Ishikawa (cell line): ENCODE measurements around the gene PANX1.

Experiments
- CEBPB ChIP-seq: IDR thresholded peaks from 2 replicates; pipeline ENCODE4 v1.6.1; 2012
- CREB1 ChIP-seq: IDR thresholded peaks from 2 replicates; pipeline ENCODE4 v1.6.1; 2012; ENCODE audit warnings: low read depth
- EGR1 ChIP-seq: IDR thresholded peaks from 2 replicates; pipeline ENCODE4 v1.6.1; 2012
- EP300 ChIP-seq: IDR thresholded peaks from 2 replicates; pipeline ENCODE4 v1.6.1; 2012; ENCODE audit warnings: borderline replicate concordance
- FOXM1 ChIP-seq: IDR thresholded peaks from 2 replicates; pipeline ENCODE4 v1.6.1; 2012; ENCODE audit warnings: low read depth, borderline replicate concordance
- NFIC ChIP-seq: IDR thresholded peaks from 2 replicates; pipeline ENCODE4 v1.6.1; 2012
- RAD21 ChIP-seq: IDR thresholded peaks from 2 replicates; pipeline ENCODE4 v1.6.1; 2012; ENCODE audit warnings: low read depth
- TAF1 ChIP-seq: IDR thresholded peaks from 2 replicates; pipeline ENCODE4 v1.6.1; 2012; ENCODE audit warnings: low read depth, mild to moderate bottlenecking
- TCF12 ChIP-seq: IDR thresholded peaks from 2 replicates; pipeline ENCODE4 v1.6.1; 2012; ENCODE audit warnings: low read depth
- TEAD4 ChIP-seq: IDR thresholded peaks from 2 replicates; pipeline ENCODE4 v1.6.1; 2012
- YY1 ChIP-seq: IDR thresholded peaks from 2 replicates; pipeline ENCODE4 v1.6.1; 2012; ENCODE audit warnings: low read depth
- ZBTB7A ChIP-seq: IDR thresholded peaks from 2 replicates; pipeline ENCODE4 v1.6.1; 2012; ENCODE audit warnings: low read depth
- TF ChIP-seq, protein P1 (sequence below): IDR thresholded peaks from 2 replicates; pipeline ENCODE4 v1.6.1; 2012
- TF ChIP-seq, protein P2 (sequence below): IDR thresholded peaks from 2 replicates; pipeline ENCODE4 v1.6.1; 2012; ENCODE audit warnings: low read depth, mild to moderate bottlenecking
- TF ChIP-seq, protein P3 (sequence below): IDR thresholded peaks from 2 replicates; pipeline ENCODE4 v1.6.1; 2012

PANX1 gene

DNA sequence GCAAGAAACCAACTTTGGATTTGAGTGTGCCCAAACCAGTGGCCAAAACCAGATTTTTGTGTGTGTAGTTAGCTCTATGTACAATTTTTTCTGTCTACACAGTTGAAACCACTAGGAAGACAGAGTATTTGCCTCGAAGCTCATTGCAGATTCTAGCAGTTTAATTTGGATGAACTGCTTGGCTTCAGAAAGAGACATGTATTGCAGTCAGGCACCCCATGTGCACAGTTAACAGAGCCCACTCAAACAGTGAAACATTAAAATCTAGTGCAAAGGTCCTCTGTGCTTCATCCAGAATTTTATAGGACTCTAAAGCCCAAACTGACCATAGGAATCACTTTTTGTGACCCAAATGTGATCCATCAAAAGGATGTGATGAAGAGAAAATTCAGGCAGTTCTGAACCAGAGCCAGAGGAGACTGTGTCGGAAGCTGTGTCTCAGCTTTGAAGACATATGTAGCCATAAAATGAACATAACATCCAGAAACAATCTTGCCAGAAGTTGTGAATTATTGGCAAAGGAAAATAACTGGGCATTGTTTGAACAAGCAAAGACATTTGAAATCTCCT lies 82.7 kb downstream of the PANX1 start:
- TF ChIP-seq, protein P1, sequence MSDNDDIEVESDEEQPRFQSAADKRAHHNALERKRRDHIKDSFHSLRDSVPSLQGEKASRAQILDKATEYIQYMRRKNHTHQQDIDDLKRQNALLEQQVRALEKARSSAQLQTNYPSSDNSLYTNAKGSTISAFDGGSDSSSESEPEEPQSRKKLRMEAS, result no peak
- TF ChIP-seq TAF1 (no peak), ZBTB7A (no peak), CEBPB (no peak), EGR1 (no peak), TCF12 (no peak), FOXM1 (no peak), TEAD4 (no peak), EP300 (no peak), YY1 (no peak), RAD21 (no peak), CREB1 (no peak), NFIC (no peak)
- TF ChIP-seq, protein P2, sequence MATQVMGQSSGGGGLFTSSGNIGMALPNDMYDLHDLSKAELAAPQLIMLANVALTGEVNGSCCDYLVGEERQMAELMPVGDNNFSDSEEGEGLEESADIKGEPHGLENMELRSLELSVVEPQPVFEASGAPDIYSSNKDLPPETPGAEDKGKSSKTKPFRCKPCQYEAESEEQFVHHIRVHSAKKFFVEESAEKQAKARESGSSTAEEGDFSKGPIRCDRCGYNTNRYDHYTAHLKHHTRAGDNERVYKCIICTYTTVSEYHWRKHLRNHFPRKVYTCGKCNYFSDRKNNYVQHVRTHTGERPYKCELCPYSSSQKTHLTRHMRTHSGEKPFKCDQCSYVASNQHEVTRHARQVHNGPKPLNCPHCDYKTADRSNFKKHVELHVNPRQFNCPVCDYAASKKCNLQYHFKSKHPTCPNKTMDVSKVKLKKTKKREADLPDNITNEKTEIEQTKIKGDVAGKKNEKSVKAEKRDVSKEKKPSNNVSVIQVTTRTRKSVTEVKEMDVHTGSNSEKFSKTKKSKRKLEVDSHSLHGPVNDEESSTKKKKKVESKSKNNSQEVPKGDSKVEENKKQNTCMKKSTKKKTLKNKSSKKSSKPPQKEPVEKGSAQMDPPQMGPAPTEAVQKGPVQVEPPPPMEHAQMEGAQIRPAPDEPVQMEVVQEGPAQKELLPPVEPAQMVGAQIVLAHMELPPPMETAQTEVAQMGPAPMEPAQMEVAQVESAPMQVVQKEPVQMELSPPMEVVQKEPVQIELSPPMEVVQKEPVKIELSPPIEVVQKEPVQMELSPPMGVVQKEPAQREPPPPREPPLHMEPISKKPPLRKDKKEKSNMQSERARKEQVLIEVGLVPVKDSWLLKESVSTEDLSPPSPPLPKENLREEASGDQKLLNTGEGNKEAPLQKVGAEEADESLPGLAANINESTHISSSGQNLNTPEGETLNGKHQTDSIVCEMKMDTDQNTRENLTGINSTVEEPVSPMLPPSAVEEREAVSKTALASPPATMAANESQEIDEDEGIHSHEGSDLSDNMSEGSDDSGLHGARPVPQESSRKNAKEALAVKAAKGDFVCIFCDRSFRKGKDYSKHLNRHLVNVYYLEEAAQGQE, result no peak
- TF ChIP-seq, protein P3, sequence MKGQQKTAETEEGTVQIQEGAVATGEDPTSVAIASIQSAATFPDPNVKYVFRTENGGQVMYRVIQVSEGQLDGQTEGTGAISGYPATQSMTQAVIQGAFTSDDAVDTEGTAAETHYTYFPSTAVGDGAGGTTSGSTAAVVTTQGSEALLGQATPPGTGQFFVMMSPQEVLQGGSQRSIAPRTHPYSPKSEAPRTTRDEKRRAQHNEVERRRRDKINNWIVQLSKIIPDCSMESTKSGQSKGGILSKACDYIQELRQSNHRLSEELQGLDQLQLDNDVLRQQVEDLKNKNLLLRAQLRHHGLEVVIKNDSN, result no peak

DNA sequence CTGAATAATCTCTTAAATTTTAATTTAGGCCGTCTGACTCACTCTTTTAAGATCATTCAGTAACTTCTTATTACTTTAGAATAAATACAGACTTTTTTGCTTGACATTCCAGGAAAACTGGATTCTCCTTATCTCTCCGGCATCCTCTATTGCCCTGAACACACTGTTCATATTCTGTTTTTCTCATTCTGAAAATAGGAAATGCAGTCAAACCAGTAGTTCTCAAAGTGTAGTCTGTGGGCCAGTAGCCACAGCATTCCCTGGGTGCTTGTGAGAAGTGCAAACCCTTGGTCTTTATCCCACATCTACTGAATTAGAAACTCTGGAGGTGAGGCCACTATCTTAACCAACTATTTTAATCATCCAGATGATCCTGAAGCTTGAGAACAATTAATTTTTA lies 84.3 kb downstream of the PANX1 start:
- TF ChIP-seq CEBPB, result no peak
- TF ChIP-seq TCF12, result no peak
- no peak for TF ChIP-seq ZBTB7A
- no peak for TF ChIP-seq CREB1
- no peak for TF ChIP-seq NFIC
- no peak for TF ChIP-seq FOXM1
- TF ChIP-seq, protein P3, result no peak
- TF ChIP-seq, protein P1, result no peak
- TF ChIP-seq EGR1, result no peak
- TF ChIP-seq, protein P2, result no peak
- TF ChIP-seq RAD21, result no peak

DNA sequence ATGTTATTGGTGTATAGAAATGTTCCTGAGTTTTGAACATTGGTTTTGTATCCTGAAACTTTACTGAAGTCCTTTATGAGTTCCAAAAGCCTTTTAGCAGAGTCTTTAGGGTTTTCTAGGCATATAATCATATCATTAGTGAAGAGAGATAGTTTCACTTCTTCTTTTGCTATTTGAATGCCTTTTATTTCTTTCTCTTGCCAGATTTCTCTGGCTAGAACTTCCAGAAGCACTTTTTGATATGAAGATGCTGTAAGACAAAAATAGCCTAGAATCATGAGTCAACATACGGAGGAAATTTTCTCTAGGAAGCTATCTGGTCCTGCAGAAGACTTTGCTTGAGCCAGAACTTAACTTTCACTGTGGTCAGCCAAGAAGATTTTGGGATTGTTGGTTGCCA lies 89.1 kb downstream of the PANX1 start:
- TF ChIP-seq EP300 (no peak), CEBPB (no peak), TEAD4 (no peak), TAF1 (no peak), FOXM1 (no peak)

DNA sequence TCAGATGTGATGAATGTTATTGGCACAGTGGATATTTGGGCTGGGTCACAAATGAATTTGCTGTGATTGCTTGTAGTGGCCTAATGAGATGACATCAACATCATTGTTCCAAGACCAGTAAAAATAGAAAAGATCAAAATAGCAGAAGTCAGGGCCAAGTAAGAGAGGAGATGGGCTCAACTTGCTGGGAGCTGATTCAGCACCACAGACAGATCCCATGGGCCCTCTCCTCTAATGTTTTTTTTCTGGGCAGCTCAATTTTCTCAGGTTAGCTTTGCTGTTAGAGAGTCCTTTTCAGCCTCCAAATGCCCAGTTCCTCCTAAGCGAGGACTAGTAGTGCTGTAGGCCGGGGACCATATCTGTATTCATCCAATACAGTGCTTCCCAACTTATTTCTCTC lies 89.7 kb downstream of the PANX1 start:
- TF ChIP-seq, protein P2, result peak; percentile 79
- TF ChIP-seq FOXM1, result no peak

DNA sequence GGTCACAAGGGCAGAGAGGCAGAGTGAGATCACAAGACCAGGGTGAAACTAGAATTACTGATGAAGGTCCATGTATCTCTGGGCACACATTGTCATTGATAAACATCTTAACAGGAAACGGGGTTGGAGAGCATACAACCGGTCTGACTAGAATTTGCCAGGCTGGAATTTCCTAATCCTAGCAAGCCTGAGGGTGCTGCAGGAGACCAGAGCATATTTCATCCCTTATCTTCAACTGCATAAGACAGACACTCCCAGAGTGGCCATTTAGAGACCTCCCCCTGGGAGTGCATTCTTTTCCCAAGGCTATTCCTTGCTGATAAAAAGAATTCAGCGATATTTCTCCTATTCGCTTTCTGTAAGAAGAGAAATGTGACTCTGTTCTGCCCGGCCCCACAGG lies 91.1 kb downstream of the PANX1 start:
- no peak for TF ChIP-seq RAD21

DNA sequence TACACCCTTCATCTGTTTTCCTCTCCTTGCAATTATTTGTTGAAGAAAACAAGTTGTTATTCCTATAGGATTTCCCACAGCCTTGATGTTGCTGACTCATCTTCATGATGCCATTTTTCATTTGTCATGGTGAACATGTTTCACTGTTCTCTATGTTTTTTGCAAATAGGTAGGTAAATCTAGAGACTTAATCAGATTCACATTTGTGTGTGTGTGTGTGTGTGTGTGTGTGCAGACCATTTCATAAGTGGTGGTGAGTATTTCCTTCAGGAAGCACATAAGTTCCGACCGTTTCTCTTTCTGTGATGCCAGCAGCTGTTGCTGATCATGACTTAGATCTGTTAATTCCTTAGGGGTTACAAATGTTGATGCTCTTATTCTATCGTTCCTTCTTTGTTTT lies 95.4 kb downstream of the PANX1 start:
- TF ChIP-seq, protein P1, result no peak
- TF ChIP-seq, protein P3, result no peak
- TF ChIP-seq, protein P2, result no peak
- TF ChIP-seq EP300 (no peak), YY1 (no peak), TCF12 (no peak), NFIC (no peak), TAF1 (no peak), CEBPB (no peak), EGR1 (no peak), TEAD4 (no peak), ZBTB7A (no peak), FOXM1 (no peak), RAD21 (no peak), CREB1 (no peak)
